Amniotic epithelial cell (primary cell): Measurements from ENCODE around the gene WFDC5.
A peak's percentile ranks its signal among the peaks of the same experiment; 100 is the strongest.
"Not testable (repeated sequence)": the region's sequence is repeated elsewhere in the genome, so short reads cannot be mapped to it uniquely, and the experiment has no call there.

Experiments
- DNase-seq: peaks from one replicate; pipeline ENCODE4 v3.0.0-alpha.2; 2010; ENCODE audit warnings: low read depth

Gene WFDC5

GRCh38 chr20:45087814-45088213 lies 27.2 kb downstream of the WFDC5 start:
- peak; percentile 44 for DNase-seq

DNA sequence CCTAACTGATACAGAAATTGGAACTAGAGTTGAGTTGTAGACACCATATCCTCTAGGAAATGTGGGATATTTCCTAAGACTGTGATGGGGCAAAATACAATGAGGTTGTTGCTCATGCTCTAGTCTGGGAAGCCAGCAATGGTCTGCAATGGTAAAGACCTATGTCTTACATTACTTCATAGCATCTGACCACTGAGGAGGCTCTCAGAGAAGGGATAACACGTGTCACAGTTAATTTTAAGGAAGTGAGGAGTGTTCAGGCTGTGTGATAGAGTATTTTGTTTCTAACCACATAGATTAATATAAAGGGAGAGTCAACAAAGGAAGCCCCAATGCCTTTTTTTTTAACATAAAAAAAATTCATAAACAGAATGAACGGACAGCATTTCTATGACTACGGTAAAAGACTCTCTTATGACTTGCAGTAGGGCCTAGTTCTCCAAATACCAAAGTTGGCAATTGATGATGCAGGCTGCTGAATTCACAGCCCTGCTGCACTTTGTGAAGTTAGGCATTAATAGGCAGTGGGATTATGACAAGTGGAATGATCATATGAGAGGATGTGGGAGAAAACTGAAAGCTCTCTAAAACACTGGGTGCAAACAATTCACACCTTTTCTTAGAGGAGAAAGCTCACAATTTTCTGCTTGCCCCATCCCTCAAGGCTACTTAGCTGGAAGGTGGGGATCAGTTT lies 27.7 kb downstream of the WFDC5 start:
- DNase-seq: no peak

GRCh38 chr20:45085867-45086266 lies 29.1 kb downstream of the WFDC5 start:
- DNase-seq: no peak

DNA sequence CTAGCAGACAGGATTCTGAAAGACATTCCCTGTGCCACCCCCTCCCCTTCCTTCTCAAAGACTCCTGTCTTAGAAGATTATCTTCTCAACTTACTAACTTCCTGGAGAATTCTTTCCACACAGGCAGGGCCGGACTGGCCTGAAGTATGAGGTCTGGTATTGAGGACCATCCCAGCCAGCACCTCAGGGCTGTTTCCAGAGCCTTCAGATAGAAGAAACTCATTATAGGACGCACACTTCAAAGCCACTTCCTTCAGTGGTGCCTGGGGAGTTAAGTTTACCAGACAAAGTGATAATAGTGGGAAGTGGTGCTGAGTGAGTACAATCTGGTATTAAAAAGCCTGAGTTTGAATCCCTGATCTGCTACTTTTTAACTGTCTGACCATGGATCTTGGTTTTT lies 29.7 kb downstream of the WFDC5 start:
- DNase-seq: no peak

DNA sequence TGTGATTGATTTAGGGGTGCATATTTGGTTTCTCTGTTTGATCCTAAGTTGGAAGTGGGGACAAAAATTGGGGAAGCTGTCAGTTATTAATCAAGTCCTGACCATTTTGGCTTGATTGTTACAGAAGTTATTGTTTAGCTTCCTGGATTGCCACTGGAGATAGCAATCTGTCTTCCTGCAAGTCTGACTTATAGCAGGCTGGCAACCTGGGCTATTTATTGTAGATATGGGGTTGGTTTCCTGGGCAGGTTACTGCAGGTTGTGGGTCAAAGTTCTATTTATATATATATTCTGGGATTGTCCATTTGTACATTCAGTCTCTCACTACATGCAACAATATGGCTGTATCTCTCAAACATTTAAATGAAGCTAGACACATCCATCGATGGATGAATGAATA lies 31.8 kb downstream of the WFDC5 start:
- no peak for DNase-seq

DNA sequence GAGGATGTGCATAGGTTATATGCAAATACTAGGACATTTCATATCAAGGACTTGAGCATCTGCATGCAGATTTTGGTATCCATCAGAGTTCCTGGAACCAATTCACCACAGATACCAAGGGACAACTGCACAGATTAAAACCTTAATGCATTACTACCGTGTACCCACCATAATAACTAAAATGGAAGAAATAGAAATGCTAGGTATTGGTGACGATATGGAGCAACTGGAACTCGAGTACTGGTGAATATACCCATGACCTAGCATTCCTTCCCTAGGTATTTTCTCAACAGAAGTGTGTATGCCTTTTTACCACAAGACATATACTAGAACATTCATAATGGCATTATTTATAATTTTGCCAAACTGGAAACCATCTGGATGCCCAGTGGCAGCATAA lies 32.5 kb downstream of the WFDC5 start:
- no peak for DNase-seq

GRCh38 chr20:45080867-45081624 lies 33.9 kb downstream of the WFDC5 start:
- no peak for DNase-seq

GRCh38 chr20:45077559-45077958 lies 37.4 kb downstream of the WFDC5 start:
- no peak for DNase-seq

DNA sequence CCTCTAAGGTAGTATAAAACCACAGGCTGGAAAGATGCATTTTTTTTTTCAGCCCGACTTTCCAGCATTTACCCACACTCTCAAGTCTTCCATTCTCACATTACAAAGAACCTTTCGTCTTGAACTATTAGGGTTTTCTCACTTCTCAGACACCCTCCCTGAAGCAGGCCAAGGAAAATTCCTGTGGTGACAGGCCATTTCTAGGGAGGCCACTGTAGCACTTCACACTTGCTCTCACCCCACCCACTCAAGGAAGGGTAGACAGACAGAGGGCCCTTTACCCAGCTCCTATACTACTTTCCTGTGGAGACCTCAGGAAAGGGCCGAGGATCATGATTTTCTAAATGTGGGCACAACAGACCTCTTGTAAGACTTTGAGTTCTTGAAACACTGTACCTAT lies 41.8 kb downstream of the WFDC5 start:
- DNase-seq: no peak

DNA sequence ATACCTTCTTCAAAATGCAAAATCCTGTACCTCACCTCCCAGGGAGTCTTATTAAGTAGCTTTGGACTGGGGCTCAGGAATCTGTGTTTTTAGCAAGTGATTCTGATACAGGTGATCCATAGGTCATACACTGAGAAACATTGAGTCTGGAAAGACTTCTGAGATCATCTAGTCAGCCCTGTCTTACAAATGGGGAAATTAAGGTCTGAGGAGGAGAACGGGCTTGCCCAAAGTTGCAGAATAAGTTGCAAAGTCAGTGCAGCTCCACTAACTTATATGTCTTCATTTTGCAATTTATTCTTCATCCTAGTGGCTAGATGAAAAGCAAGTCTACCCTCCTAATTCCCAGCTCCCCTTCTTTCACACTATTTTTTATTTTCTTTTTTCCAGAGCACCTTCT lies 42.9 kb downstream of the WFDC5 start:
- DNase-seq: no peak

GRCh38 chr20:45070932-45071632 lies 43.9 kb downstream of the WFDC5 start:
- peak; percentile 96 for DNase-seq

- DNase-seq: peak; percentile 91
Observed at GRCh38 chr20:45069261-45069660, 45.7 kb downstream of the WFDC5 start.

DNA sequence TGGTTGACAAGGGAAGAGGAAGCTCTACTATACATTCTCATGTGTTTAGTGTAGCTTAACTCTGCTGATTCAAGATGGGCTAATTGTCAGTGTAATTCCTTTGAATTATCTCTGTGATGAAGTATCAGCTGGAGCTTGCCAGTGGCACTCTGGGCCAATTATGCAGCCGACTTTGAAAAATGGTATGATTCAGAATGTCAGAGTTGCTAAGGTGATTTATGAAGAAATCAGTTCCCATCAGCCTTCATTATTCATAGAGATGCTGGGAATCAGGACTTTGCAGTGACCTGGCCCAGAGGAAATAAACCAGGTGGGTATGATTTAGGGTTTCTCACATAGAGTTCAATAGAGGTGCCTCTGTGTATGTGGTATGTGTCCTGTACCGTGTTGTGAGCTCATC lies 47.4 kb downstream of the WFDC5 start:
- peak; percentile 81 for DNase-seq

- no peak for DNase-seq
Observed at GRCh38 chr20:45067087-45067486, 47.9 kb downstream of the WFDC5 start.

GRCh38 chr20:45066372-45066771 lies 48.6 kb downstream of the WFDC5 start:
- DNase-seq: peak; percentile 90

GRCh38 chr20:45064812-45065211 lies 50.2 kb downstream of the WFDC5 start:
- no peak for DNase-seq

DNA sequence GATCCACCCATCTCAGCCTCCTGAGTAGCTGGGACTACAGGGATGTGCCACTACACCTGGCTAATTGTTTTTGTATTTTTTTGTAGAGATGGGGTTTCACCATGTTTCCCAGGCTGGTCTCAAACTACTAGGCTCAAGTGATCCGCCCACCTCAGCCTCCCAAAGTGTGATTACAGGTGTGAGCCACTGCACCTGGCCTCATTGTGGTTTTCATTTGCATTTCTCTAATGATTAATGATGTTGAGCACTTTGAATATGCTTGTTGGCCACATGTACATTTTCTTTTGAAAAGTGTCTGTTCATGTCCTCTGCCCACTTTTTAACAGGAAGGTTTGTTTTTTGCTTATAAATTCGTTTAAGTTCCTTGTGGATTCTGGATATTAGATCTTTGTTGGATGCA lies 51.9 kb downstream of the WFDC5 start:
- DNase-seq: not testable (repeated sequence)

GRCh38 chr20:45061244-45061643 lies 53.7 kb downstream of the WFDC5 start:
- peak; percentile 98 for DNase-seq

DNA sequence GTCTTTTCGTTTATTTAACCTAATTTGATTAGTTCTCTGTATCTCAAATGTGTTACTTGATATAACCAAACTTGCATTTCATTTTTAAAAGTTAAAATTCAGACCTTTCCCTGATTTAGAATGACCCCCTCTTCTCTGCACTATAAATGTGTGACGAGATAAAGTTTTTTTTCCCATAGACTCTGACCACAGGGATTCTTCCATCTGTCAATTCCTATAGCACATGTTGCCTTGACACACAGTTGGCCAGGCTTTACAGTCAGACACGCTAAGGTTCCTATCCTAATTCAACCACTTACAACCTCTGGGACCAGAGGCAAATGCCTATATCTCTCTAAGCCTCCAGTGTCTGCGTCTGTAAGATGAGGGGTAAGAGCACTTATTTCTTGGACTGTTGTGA lies 54.7 kb downstream of the WFDC5 start:
- no peak for DNase-seq
